ENCODE data around the gene TAF3.

Gene TAF3

DNA sequence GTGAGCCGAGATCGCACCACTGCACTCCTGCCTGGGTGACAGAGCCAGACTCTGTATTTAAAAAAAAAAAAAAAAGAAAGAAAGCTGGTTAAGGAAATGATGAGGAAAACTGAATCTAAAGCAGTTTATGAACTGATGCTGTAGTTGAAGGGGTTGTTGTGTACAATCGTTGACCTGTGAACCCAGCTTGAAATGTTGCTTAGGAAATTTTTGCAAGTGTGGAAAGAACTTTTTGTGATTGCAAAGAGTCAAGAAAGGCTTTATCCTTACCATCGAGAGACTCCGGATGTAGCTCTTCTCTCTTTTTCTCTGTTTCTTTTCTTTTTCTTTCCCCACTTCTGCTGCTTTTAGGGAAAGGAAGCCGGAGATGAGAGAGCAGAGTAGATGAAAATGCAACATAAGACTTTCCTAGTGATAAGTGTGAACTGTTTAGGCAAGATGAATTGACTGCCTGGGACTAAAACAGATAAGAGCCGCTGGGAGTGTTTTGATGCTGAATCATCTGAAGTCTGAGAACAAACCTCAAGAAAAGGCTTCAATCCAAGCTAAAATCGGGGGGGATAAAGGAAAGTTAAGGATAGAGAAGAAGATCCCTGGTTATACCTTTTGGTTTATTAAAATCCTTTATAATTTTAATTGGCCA is 69.0 kb downstream of the TAF3 start:
- no peak for DNase-seq

DNA sequence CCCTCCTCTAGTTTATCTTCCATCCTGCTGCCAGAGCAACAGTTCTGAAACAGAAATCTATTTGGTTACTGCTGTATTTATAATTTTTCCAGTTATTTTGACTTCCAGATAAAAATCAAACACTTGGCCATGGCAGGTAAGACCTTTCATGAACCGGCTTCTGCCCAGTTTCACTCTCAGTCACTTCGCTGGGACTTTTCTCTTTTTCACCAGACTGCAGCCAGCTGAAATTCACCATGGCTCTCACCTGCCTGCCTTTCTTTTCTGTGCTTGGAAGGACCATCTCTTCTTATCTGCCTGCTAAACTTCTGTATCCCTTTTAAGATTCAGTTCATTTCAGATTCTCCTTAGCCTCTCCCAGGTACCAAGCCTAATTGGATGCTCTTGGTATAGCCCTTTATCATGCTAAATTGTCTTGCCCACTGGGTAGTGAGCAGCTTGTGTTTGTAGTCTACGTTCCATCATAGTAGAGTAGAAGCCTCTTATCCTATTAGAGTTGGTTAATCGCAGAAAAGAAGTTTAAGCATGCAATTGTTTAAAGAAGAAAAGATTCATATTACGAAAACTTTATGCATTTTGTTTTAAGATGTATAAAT is 71.7 kb downstream of the TAF3 start:
- no peak for DNase-seq

DNA sequence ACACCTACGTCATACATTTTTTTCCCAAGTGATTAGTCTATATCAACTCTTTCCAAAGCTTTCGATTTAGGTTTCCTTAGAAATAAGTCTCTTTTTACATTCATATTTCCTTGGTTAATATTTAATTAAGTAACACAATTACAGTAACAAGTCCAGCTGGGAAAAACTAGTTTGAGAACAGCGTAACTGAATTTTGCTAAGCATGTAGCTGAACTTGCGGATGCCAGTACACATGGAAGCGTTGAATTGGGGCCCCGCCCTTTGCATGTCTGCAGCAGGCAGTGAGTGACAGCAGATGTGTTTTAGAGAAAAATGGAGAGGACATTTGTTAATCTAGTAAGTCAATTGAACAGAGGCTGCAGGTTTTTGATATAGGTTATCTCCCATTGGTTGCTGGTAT is 72.5 kb downstream of the TAF3 start:
- no peak for DNase-seq

DNA sequence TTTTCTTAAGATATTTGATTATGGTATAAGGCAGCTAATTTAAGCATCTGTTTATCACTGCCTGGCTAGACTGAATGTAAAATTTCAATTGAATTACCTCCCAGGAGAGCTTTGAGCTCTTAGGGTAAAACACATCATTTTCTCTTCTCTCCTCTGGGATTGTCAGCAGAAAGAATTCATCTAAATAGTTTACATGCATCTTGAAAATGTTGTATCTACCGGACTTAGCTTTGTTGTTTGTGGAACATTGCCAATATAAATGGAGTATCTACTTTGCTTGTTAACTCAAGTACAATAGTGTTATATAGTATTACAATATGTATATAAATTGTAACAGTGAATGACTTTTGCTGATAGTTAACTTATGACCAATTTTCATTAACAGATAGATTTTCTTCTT is 73.3 kb downstream of the TAF3 start:
- no peak for DNase-seq

DNA sequence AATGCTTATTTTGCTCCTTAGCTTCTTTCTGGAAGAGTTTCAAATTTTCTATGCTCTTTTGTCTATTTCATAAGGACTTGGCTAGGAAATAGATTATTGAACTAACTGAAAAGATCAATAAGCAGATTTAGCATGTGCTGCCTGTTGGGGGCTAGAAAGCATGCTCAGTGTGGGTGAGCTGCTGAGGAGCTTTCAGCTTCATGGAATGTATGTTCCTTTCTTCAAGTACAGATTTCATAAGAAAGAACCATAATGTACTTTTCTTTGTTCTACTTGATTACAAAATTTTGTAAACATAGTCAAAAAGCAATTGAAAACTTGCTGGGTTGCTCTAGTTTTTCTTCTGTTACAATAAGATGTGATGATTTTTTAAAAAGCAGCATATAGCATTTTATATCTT is 73.8 kb downstream of the TAF3 start:
- DNase-seq = no peak

DNA sequence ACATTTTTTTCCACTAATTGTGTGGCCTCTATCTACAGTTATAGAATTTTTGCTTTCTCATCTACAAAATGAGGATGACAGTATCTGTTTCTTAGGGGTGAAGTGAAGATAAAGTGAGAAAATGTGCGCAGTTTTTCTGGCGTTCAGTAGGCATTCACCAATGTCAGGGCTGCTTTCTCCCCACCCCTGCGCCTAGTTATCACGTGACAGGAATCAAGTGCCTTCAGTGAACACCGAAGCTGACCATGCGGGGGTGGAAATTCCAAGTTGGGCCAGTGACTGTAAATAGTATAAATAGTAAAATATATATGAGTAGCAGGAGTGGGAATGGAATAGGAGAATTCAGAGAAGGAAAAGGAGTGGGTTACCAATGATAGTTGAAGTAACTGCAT is 77.4 kb downstream of the TAF3 start:
- DNase-seq = no peak

DNA sequence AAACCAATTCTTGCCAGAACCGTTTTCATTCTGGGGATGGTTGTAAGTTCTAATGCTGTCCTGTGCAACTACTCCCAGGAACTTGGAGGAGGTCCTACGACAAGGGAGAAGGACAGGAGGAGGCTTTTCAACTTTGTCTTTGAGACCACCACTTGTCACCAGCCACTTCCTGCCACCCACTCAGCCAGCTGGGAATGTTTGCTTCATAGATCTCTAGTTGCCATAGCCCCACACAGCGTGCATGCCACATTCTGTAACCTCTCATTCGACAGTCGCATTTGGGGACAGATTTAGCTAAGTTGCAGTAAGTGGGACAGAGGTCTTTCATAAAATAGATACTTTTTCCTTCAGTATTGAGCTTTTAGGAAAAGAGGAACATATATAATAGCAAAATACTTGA is 78.0 kb downstream of the TAF3 start:
- DNase-seq = no peak

DNA sequence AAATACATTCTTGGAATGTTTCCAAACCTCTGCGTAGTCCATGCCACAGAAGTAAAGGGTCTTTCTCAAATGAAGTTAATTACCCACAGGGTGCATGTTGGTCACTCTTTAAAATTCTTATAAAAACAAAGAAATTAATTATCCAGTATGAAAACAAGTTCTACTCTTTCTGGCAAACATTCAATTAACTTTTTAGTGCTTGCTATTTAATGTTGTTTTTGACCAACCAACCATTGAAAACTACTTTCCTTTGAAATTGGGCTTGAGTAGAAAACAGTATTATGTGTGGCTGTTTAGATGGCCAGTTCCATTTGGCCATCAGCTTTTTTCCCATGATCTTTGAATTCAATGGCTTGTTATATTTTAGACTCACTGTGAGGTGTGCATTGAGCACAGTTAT is 83.0 kb downstream of the TAF3 start:
- no peak for DNase-seq

DNA sequence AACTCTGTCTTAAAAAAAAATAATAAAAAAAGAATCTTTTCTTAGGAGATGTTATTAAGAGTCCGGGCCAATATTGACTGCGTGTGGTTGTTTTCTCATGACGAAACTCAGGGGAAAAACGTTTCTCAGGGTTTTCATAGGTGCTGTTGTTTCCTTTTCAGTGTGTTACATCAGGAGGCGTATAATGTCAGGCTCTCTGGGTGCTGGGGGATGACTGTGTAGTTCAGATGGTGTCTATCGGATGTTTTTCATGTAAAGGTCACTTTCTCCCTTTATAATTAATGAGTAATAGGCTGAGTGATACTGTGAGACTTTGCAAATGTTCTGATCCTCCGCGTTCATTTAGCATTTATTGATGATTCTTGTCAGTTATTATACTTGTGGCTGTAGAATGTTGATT is 84.1 kb downstream of the TAF3 start:
- DNase-seq = no peak

DNA sequence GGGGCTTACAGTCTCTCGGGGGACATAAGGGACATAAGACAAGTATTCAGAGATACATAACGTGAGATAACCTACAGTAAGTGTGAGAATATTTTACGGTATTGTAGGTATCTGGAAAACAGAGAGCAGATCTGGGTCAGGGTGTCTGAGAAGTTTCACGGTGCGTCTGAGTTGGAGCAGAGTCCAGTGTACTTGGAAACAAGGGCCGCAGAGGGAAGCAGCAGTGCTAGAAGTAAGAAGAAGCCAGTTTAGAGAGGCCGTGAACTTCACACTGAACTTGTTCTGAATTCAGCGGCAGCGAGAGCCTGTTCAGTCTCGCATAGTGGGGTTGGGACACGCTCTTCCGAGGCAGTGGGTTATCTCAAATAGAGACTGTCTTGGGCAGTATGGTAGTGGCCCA is 85.5 kb downstream of the TAF3 start:
- no peak for DNase-seq

DNA sequence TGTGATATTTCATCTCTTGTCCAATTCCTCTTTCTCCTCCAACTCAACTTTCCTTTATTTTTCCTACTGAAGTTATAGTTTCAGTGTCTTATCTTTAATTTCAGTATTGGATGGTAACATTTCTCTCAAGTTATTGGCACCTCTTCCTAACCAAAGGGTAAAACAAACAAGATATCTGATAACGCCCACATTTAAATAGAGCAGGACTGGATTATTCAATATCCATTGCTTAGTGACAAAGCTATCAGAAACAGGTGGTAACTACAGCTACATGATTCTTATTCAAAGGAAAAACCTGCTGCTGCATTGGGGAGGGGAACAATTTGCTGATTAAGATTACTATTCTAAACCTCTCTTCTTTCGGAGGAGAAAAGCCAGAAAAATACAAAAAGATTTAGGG is 87.8 kb downstream of the TAF3 start:
- no peak for DNase-seq

DNA sequence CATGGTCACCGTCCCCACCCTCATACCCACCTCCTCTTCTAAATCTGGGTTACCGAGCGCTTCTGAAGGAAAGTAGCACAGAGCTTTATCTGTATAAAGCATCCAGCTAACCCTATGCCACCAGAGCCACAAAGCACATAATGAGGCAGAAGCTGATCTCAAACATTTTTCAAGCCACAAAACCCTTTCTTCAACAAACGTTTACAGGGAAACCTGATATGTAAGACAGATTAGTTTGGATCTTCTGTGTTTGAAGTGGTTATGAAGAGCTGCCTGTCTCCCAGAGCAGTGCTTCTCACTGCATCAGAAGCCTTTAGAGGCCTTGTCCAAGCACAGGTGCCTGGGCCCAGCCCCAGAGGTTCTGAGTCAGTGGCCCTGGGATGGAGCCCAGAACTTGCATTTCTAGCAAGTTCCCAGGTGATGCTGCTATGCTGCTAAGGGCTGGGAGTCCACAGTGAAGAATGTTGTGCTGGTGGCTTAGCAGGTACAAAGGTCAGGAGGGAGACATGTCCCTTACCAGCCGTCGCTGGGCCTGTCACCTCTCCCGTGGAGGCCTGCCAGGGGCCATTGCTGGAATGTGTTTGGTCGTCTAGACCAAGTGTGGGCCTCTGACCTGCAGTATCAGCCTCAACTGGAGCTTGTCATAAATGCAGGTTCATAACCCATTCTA is 90.4 kb downstream of the TAF3 start:
- DNase-seq = no peak

DNA sequence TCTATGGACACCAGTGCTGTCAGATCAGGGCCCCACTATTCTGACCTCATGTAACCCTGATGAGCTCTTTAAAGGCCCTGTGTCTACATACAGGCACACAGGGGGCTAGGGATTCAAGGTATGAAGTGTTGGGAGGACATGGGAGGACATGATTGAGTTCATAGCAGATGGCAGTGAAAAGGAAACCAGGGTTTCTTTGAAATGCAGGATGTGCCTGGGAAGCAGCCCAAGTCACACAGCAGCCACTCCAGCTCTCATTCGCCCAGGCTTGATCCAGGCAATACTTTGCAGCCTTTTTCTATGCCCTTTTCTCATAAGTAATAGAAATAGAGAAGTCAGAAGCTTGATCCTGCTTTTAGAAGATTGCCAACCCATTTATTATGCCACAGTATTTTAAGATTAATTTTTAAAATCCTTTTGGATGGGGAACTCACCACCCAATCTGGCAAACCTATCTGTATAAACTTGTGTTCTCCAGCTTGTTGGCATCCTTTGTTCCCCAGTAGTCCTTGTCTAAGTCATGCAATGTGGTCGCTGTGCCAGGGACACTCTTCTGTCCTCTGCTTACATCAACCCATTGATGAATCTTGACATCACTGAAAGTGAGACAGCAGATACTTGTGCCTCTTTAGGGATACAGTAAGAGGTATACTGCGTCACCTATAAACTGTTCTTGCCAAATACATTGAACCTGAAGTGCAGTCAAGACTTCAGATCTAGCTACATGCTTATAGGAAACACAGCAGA is 95.0 kb downstream of the TAF3 start:
- no peak for DNase-seq

DNA sequence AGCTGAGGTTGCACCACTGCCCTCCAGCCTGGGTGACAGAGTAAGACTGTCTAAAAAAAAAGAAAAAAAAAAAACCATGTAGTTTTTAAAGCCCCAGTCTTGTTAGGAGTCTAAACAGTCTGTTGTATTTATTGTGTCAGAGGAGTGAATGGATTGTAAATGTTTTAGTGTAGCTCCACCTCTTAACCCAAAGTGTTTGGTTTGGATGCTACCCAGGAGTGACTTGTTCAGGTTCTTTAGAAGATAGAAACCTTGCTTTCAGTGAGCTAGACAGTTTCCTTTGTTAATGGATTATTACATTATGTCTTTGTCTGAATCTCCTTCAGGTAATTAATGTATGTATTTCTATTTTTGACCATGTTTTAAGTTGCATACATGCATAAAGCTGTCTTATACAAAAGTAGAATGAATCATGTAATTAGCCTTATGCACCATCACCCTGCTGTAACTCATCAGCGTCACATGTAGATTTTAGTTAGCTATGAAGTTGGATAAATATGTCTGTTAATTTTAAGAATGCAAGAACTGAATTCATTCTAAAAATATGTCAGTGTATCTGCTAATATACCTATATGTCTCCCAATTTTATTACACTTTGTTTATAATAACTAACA is 97.7 kb downstream of the TAF3 start:
- DNase-seq = peak; percentile 19

DNA sequence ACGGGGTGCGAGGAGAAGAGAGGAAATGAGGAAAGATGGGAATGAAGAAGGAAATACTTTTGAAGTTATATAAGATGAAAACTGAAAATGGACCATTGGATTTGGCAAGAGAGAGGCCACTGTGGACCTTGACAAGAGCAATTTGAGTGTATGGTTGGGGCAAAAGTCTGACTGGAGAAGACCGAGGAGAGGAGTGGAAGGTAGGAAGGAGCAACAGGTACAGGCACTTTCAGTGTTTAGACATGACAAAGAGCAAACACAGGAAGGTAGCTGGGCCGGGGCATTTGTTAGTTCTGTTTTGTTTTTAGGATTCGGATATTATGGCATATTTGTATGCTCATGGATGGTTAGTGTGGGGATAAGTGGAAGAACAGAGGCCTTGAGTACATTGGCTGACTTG is 99.4 kb downstream of the TAF3 start:
- DNase-seq = no peak

DNA sequence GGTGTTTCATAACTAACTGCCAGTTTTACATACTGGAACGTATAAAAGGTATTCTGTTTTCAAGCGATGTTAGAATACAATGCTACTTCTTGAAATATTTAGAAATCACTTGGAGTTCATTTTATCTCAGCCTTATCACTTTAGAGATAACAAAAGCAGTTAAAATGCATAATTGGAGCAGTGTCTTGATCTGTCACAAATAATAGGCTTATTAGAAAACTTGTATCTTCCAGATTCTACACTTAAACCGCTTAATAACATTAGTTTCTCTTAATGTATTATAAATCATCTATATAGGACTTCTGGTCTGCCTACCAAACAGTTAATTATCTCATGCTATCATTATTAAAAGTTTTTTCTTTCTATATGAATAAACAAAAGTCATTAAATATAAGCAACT is 104.4 kb downstream of the TAF3 start:
- DNase-seq = no peak

DNA sequence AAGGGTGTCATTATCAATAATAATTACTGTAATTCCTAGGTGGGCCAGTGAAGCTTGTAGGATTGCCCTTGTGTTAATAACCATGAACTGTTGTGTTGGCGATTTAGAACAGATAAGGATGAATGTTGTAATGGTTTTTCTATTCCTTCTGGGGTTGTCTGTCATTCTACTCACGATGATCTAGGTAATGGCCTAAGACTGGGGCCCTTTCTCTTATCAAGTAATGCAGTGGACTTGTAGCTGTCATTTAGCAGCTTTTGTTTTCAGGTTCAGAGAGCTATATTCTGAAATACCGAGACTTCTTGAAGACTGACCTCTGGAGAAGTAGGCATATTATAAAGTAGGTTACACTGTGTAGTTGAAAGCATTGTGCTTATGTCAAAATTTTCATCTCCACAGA is 110.2 kb downstream of the TAF3 start:
- DNase-seq = no peak

DNA sequence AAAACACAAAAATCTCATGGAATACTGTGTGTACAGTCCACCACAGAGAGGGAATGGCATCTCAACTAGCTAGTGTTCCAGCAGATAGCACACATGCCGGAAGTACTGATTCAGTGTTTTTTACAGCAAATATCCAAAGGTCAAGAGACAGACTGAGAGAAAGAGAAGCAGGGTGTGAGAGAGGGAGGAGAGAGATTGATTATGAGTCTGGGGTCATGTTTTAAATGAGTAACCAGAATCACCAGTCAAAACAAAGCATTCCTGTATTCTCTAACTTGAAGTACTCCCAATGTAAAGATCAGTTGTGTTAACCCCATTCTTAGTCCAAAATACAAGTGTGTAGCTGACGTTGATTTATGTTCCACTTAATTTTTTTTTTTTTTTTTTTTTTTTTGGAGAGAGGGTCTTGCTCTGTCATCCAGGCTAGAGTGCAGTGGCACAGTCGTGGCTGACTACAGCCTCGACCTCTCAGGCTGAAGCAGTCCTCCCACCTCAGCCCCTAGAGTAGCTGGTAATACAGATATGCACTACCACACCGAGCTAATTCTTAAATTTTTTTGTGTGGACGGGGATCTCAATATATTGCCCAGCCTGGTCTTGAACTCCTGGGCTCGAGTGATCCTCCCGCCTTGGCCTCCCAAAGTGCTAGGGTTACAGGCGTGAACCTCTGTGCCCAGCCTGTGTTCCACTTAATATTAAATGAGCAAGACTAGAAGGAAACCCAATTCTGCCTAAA is 114.2 kb downstream of the TAF3 start:
- no peak for DNase-seq

DNA sequence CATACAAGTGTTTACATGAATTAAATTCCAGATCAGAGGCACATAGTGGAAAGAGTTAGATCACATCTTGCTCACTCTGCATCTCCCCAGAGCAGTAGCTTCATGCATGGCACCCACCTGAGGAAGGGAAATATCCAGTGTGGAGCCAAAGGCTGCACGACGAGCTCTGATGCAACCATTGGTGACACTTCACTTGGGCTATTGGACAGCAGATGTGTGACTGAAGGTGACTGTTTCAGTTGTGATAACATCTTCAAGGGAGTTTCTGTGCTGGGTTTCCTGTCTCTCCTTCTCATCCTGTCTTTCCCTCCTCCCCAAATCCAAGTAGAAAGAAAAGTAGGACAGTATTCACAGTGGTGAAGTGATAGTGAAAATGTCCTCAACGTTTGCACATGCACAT is 115.0 kb downstream of the TAF3 start:
- no peak for DNase-seq

DNA sequence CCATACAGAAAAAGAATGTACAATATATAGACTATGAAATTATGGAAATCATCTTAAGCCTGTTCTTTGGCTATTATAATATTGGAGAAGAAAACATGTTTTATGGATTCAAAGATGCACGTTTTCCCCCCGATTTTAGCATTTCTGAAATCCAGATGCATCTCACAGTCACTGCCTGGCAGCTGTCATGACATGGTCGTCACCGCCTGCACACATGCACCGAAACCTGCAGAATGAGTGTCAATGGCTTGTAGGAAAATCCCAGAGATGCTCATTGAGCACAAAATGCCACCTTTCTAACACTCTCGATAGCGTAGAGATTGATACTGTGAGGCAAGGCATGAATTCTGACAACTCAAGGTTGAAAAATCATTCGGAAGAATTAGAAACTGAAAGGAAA is 115.5 kb downstream of the TAF3 start:
- DNase-seq = no peak

DNA sequence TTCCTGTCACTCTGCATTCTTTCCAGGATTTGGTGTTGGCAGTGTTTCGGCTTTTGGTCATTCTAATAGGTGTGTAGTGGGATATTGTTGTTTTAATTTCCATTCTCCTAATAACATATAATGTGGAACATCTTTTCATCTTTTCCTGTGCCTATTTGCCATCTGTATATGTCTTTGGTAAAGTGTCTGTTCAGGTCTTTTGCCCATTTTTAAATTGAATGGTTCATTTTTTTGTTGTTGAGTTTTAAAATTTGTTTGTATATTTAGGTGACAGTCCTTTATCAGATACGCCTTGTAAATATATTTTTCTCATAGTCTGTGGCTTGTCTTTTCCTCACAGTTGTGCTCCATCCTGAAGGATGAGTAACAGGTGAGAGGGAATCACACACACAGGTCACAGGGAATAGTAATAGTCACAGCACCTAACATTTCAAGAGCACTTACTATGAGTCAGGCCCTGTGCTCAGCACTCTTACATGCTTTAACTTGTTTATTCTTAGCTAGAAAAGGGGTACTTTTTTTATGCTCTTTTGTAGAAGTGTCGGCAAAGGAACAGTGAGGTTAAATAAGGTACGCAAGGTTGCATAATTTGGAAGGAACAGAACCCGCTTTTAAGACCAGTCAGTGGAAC is 119.1 kb downstream of the TAF3 start:
- DNase-seq = no peak

DNA sequence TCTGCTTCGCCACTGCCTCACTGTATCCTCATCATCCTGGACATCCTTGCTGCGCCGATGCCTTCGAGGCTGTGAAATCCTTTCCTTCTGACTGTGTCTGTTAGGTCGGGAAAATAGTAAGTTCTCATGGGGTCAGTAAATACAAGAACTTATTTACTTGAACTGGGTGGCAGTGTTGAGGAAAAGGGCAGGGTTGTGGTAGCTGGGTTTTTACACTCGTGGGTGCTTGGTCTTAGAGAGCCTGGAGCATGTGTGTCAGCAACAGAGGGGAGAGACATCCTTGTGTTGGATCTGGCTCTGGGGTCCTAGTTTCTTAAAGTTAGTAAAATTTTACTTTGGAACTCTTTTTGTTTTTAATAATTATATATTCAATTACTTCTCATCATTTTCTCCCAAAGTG is 123.3 kb downstream of the TAF3 start:
- DNase-seq = no peak

Measured in NCI-H1105 treated with DMSO at 0.1 percent for 48 hours (cell line).